K562 (cell line): ENCODE results near the gene TXNRD1. TPM values are rescaled to one million over a fixed set of nuclear protein-coding genes. Genes with fewer than 3 reads are reported as not detected.

ENCODE experiments used
- BCLAF1 ChIP-seq, 2 experiments: fragments of 450-650 bp in 1 of 2; IDR thresholded peaks; 2 replicates each; pipeline ENCODE4 v1.6.1; 2011 to 2017; ENCODE audit warnings: low read depth in 2 of 2, antibody characterized with exemption in 1 of 2, borderline replicate concordance in 1 of 2, low read length in 1 of 2, mild to moderate bottlenecking in 1 of 2, mixed read lengths in 1 of 2; ENCODE audit not compliant: control insufficient read depth in 1 of 2
- DDX20 ChIP-seq: fragments of 450-650 bp; IDR thresholded peaks from 2 replicates; pipeline ENCODE4 v1.6.1; 2016; ENCODE audit warnings: missing genetic modification characterization, low read depth, mild to moderate bottlenecking, missing compliant biosample characterization, moderate library complexity
- GTF2F1 ChIP-seq: IDR thresholded peaks from 2 replicates; pipeline ENCODE4 v1.6.1; 2011; ENCODE audit warnings: low read depth, low read length, improper control_type of control experiment
- HMG20A ChIP-seq: fragments of 450-650 bp; formaldehyde crosslinking; conservative IDR thresholded peaks from 2 replicates; pipeline ENCODE4 v1.4.0; 2020; ENCODE audit warnings: mild to moderate bottlenecking, mixed read lengths
- KLF13 ChIP-seq: fragments of 450-650 bp; IDR thresholded peaks from 2 replicates; pipeline ENCODE4 v1.6.1; 2016; ENCODE audit warnings: missing genetic modification characterization, low read depth, mild to moderate bottlenecking, missing compliant biosample characterization, moderate library complexity, borderline replicate concordance
- RNF2 ChIP-seq: sonication (generic); IDR thresholded peaks from 2 replicates; pipeline ENCODE4 v1.6.1; 2016
- TRIM24 ChIP-seq, 2 experiments: fragments of 450-650 bp; IDR thresholded peaks; 2 replicates each; pipeline ENCODE4 v1.6.1; 2016
- ZFP1 ChIP-seq: fragments of 450-650 bp; formaldehyde crosslinking; IDR thresholded peaks from 2 replicates; pipeline ENCODE4 v1.4.0; 2020; ENCODE audit warnings: mild to moderate bottlenecking, mixed read lengths
- ZNF644 ChIP-seq: fragments of 200-800 bp; sonication (Bioruptor generic); IDR thresholded peaks from 2 replicates; pipeline ENCODE4 v1.6.1; 2016; ENCODE audit warnings: low read depth, missing genetic modification characterization, missing compliant biosample characterization
- ZNF766 ChIP-seq: fragments of 200-800 bp; sonication (Bioruptor generic); conservative IDR thresholded peaks from 2 replicates; pipeline ENCODE4 v1.6.1; 2016; ENCODE audit warnings: missing genetic modification characterization, missing compliant biosample characterization
- polyA plus RNA-seq, 8 experiments: library from polyadenylated mRNA; depleted of rRNA in 4 of 8; stranded (reverse) in 5 of 8; unstranded in 3 of 8; fragments of >200 nt; fragmentation: Nextera tagmentation in 2 of 8; fragmentation: Illumina TruSeq in 1 of 8; extraction: Ambion mirVana in 2 of 8; extraction: Trizol in 1 of 8; gene quantifications; 2 replicates each; pipeline versions ENCODE4 v1.2.1 to v1.2.3, GENCODE V29; 2011 to 2014; ENCODE audit warnings: inconsistent platforms in 1 of 8, missing spikeins in 1 of 8
- total RNA-seq, 7 experiments: library from RNA; depleted of rRNA in 6 of 7; stranded (reverse); fragments of >200 nt in 6 of 7; fragmentation: Illumina TruSeq in 2 of 7; extraction: Trizol in 2 of 7; gene quantifications; 2 replicates each; pipeline versions ENCODE4 v1.2.1 to v1.2.3, GENCODE V29; 2011 to 2021; ENCODE audit warnings: low replicate concordance in 1 of 7
- TF ChIP-seq, protein P1 (sequence below): sonication (generic); formaldehyde crosslinking; IDR thresholded peaks from 2 replicates; pipeline ENCODE4 v1.8.0; 2022; ENCODE audit warnings: mild to moderate bottlenecking, low read depth, missing genetic modification reagents

Gene TXNRD1
- total and polyA plus RNA-seq, 9 of the 15 experiments (the other 6 are each of a cell fraction or from before 2014, with no cell fraction given): 107 to 189 (median 146) TPM

DNA sequence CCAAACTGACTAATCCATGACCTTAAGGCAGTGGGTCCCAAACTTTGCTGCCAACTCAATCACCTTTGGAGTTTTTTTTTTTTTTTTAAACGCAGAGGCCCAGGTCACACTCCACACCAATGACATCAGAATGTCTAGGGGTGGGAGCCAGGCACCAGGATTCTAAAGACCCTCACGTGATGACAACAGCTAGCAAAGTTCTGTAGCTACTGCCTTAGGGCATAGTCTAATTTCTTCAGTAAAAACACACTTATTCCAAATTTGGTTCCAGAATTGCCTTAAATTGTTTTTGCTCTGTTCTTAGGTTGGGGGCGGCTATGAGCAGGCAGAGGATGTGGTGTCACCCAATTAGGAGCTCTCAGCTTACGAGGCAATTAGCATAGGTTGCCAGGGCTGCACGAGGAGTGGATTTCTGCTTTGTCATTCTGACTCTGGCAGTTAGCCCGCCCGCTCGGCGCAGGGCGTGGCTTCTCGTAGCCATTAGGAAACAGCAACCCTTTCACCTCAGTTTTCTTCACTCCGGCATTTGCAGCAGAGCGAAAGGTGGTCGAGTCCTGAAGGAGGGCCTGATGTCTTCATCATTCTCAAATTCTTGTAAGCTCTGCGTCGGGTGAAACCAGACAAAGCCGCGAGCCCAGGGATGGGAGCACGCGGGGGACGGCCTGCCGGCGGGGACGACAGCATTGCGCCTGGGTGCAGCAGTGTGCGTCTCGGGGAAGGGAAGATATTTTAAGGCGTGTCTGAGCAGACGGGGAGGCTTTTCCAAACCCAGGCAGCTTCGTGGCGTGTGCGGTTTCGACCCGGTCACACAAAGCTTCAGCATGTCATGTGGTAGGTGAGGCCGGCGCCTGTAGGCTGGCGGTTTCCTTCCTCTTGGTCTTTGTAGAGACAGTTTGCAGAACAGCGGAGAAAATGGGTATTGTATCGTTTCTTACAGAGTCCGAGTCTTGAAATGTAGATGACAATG lies 71.2 kb downstream of the TXNRD1 start (continued):
- TF ChIP-seq BCLAF1 (IDR thresholded peaks at IDR 0.05; ENCODE audit: borderline replicate concordance in 1 of 2, control insufficient read depth in 1 of 2, low read depth in 2 of 2, low read length in 1 of 2): no peak
- no peak for TF ChIP-seq ZFP1
- no peak for TF ChIP-seq HMG20A (CRISPR knock-in tag)
- peak; percentile 75 for TF ChIP-seq KLF13
- no peak for TF ChIP-seq DDX20 (tag)
- TF ChIP-seq, protein P1, sequence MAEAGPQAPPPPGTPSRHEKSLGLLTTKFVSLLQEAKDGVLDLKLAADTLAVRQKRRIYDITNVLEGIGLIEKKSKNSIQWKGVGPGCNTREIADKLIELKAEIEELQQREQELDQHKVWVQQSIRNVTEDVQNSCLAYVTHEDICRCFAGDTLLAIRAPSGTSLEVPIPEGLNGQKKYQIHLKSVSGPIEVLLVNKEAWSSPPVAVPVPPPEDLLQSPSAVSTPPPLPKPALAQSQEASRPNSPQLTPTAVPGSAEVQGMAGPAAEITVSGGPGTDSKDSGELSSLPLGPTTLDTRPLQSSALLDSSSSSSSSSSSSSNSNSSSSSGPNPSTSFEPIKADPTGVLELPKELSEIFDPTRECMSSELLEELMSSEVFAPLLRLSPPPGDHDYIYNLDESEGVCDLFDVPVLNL (CRISPR knock-in tag): no peak; the same call in 1 of the 2 replicates
- TF ChIP-seq ZNF766 (CRISPR knock-in tag): peak; percentile 74; the same call in 1 of the 2 replicates
- peak; percentile 78; the same call in 1 of the 2 replicates for TF ChIP-seq RNF2
- TF ChIP-seq GTF2F1: peak; percentile 87; the same call in 1 of the 2 replicates
- 0 out of 4 replicates have a peak, but pooled peaks of 1 of the 2 experiments have one; percentile 34 for TF ChIP-seq TRIM24 (IDR thresholded peaks at IDR 0.05)
- peak; percentile 71 for TF ChIP-seq ZNF644
